Measurements from ENCODE around the gene TMEM272.

The TMEM272 gene

GRCh38 chr13:51797664-51798488 lies 47.1 kb downstream of the TMEM272 start:
- no peak for DNase-seq (ENCODE audit: low read depth)
- TF ChIP-seq CTCF (IDR thresholded peaks at IDR 0.05; ENCODE audit: control insufficient read depth, insufficient read depth, low read depth, low read length, missing control alignments) = peak; percentile 49
- H3K4me3 ChIP-seq (ENCODE audit: control insufficient read depth, low read depth, low read length) = no peak overlapping the region

- H3K4me3 ChIP-seq (ENCODE audit: control insufficient read depth, low read depth, low read length) = no peak overlapping the region
- no peak for TF ChIP-seq CTCF (IDR thresholded peaks at IDR 0.05; ENCODE audit: control insufficient read depth, insufficient read depth, low read depth, low read length, missing control alignments)
- no peak for DNase-seq (ENCODE audit: low read depth)
Measured at GRCh38 chr13:51796546-51796945, 48.4 kb downstream of the TMEM272 start.

GRCh38 chr13:51795419-51795818 lies 49.6 kb downstream of the TMEM272 start:
- no peak for TF ChIP-seq CTCF (IDR thresholded peaks at IDR 0.05; ENCODE audit: control insufficient read depth, insufficient read depth, low read depth, low read length, missing control alignments)
- no peak for DNase-seq (ENCODE audit: low read depth)
- no peak overlapping the region for H3K4me3 ChIP-seq (ENCODE audit: control insufficient read depth, low read depth, low read length)

GRCh38 chr13:51794964-51795363 lies 50.0 kb downstream of the TMEM272 start:
- no peak overlapping the region for H3K4me3 ChIP-seq (ENCODE audit: control insufficient read depth, low read depth, low read length)
- no peak for DNase-seq (ENCODE audit: low read depth)
- no peak for TF ChIP-seq CTCF (IDR thresholded peaks at IDR 0.05; ENCODE audit: control insufficient read depth, insufficient read depth, low read depth, low read length, missing control alignments)

- DNase-seq (ENCODE audit: low read depth) = no peak
- H3K4me3 ChIP-seq (ENCODE audit: control insufficient read depth, low read depth, low read length) = no peak overlapping the region
- TF ChIP-seq CTCF (IDR thresholded peaks at IDR 0.05; ENCODE audit: control insufficient read depth, insufficient read depth, low read depth, low read length, missing control alignments) = no peak
Measured at GRCh38 chr13:51793570-51794271, 51.3 kb downstream of the TMEM272 start.

- no peak overlapping the region for H3K4me3 ChIP-seq (ENCODE audit: control insufficient read depth, low read depth, low read length)
- TF ChIP-seq CTCF (IDR thresholded peaks at IDR 0.05; ENCODE audit: control insufficient read depth, insufficient read depth, low read depth, low read length, missing control alignments) = no peak
- no peak for DNase-seq (ENCODE audit: low read depth)
Measured at GRCh38 chr13:51786425-51787265, 58.3 kb downstream of the TMEM272 start.

Data from AG09309 (cell line).